ENCODE measurements around the gene ADAMTS8.

DNA sequence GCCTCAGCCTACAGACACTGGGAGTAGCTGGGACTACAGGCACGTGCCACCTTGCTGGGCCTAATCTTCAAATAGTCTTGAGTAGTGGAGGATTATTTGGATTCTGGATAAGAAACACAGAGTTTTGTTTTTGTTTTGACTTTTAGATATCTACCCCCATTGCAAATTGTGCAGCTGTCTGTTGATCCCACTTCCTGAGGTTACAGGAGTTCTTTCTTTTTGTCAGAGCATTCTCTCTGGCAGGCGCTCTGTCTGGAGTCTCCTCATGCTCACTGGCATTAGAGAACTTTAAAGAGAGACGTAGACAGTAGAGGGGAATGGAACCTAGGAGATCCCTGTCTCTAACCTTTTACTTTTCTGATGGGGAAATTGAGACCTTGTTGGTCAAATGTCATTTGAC is 7.8 kb upstream of the ADAMTS8 start:
- TF ChIP-seq, protein P1, sequence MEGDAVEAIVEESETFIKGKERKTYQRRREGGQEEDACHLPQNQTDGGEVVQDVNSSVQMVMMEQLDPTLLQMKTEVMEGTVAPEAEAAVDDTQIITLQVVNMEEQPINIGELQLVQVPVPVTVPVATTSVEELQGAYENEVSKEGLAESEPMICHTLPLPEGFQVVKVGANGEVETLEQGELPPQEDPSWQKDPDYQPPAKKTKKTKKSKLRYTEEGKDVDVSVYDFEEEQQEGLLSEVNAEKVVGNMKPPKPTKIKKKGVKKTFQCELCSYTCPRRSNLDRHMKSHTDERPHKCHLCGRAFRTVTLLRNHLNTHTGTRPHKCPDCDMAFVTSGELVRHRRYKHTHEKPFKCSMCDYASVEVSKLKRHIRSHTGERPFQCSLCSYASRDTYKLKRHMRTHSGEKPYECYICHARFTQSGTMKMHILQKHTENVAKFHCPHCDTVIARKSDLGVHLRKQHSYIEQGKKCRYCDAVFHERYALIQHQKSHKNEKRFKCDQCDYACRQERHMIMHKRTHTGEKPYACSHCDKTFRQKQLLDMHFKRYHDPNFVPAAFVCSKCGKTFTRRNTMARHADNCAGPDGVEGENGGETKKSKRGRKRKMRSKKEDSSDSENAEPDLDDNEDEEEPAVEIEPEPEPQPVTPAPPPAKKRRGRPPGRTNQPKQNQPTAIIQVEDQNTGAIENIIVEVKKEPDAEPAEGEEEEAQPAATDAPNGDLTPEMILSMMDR (optimal IDR thresholded peaks at IDR 0.05 in 1 of 3, IDR thresholded peaks at IDR 0.05 in 1 of 3, conservative IDR thresholded peaks at IDR 0.05 in 1 of 3; ENCODE audit: extremely low read depth in 1 of 3, insufficient read depth in 2 of 3, low read length in 3 of 3): no peak
- TF ChIP-seq EZH2 (IDR thresholded peaks at IDR 0.05; ENCODE audit: low read length): no peak
